Measurements from ENCODE around the gene BORCS6. TPM values are rescaled to one million over a fixed set of nuclear protein-coding genes. Genes with fewer than 3 reads are reported as not detected.

Gene BORCS6
- total and polyA plus RNA-seq, 9 of the 15 experiments (the other 6 are each of a cell fraction or from before 2014, with no cell fraction given), result 0.01 to 7.4 (median 2.3) TPM

GRCh38 chr17:8206536-8206935, 16.6 kb upstream of the BORCS6 start:
- in situ Hi-C loops (cut with MboI) (no loop called here), intact Hi-C loops (cut with micrococcal nuclease) (no loop called here)
- Histone ChIP-seq H4K20me1 (replicated peaks; ENCODE audit: control insufficient read depth, insufficient read depth, low read length) (no peaks in the 10 kb centered on the region), H3K4me3 (no peak overlapping the region), H3K9ac (ENCODE audit: insufficient read depth in 1 of 2, low read depth in 2 of 2, low read length in 2 of 2) (no peak overlapping the region; a peak in 1 of 4 replicates), H3K9me1 (ENCODE audit: control insufficient read depth, insufficient read depth, low read length) (no peaks in the 10 kb centered on the region), H2AFZ (ENCODE audit: low read depth, low read length) (no peak overlapping the region), H3K79me2 (ENCODE audit: control insufficient read depth, insufficient read depth, low read length) (peaks cover 32% of the 10 kb centered on the region), H3K4me1 (replicated peaks in 1 of 2; ENCODE audit: control insufficient read depth in 2 of 2, insufficient read depth in 2 of 2, low read length in 2 of 2) (peaks cover 6 to 19% of the 10 kb centered on the region in 2 experiments; a peak in 4 of 5 replicates), H3K27ac (ENCODE audit: extremely low read depth, low read depth, low read length) (no peak overlapping the region), H3K9me3 (replicated peaks; ENCODE audit: control insufficient read depth, insufficient read depth, low read depth, low read length) (no peaks in the 10 kb centered on the region), H3K36me3 (ENCODE audit: control insufficient read depth, insufficient read depth, low read length) (peaks cover 50% of the 10 kb centered on the region), H3K27me3 (ENCODE audit: control insufficient read depth in 2 of 2, insufficient read depth in 2 of 2, low read length in 2 of 2) (no peaks in the 10 kb centered on the region), H3K4me2 (ENCODE audit: insufficient read depth, low read length) (no peak overlapping the region)
- 100% methylated on average over 5 of the region's 12 CpGs for WGBS (ENCODE audit: insufficient coverage, low coverage, missing lambda C conversion rate)
- no peak for DNase-seq (ENCODE audit: extremely low read depth in 1 of 4, low spot score in 3 of 4)
- ChIA-PET POLR2A (interaction anchor here (1.0 to 1.3 kb wide), 3 partner anchors 12 to 33 kb away, joined by 3 to 5 read pairs (median 3); partner anchors contain the start of gene BORCS6), CTCF (ENCODE audit: low intra/inter-chr PET ratio) (no interaction called here)
- ATAC-seq, result no peak
- no peak for FAIRE-seq
- no TSS peak for BruUV-seq (replicated peaks)
- no peak for TF ChIP-seq SIN3B (IDR thresholded peaks at IDR 0.05; ENCODE audit: low read depth)
- no peak for TF ChIP-seq SMARCA5 (IDR thresholded peaks at IDR 0.05)
- no peak for TF ChIP-seq MEIS2 (IDR thresholded peaks at IDR 0.05; ENCODE audit: partially characterized antibody)
- TF ChIP-seq ZMIZ1 (IDR thresholded peaks at IDR 0.05; ENCODE audit: low read depth in 2 of 2, low read length in 2 of 2), result no peak
- no peak for TF ChIP-seq WHSC1 (IDR thresholded peaks at IDR 0.05; ENCODE audit: low read length)
- no peak for TF ChIP-seq MCM5 (IDR thresholded peaks at IDR 0.05; ENCODE audit: low read depth)
- TF ChIP-seq, protein P1, sequence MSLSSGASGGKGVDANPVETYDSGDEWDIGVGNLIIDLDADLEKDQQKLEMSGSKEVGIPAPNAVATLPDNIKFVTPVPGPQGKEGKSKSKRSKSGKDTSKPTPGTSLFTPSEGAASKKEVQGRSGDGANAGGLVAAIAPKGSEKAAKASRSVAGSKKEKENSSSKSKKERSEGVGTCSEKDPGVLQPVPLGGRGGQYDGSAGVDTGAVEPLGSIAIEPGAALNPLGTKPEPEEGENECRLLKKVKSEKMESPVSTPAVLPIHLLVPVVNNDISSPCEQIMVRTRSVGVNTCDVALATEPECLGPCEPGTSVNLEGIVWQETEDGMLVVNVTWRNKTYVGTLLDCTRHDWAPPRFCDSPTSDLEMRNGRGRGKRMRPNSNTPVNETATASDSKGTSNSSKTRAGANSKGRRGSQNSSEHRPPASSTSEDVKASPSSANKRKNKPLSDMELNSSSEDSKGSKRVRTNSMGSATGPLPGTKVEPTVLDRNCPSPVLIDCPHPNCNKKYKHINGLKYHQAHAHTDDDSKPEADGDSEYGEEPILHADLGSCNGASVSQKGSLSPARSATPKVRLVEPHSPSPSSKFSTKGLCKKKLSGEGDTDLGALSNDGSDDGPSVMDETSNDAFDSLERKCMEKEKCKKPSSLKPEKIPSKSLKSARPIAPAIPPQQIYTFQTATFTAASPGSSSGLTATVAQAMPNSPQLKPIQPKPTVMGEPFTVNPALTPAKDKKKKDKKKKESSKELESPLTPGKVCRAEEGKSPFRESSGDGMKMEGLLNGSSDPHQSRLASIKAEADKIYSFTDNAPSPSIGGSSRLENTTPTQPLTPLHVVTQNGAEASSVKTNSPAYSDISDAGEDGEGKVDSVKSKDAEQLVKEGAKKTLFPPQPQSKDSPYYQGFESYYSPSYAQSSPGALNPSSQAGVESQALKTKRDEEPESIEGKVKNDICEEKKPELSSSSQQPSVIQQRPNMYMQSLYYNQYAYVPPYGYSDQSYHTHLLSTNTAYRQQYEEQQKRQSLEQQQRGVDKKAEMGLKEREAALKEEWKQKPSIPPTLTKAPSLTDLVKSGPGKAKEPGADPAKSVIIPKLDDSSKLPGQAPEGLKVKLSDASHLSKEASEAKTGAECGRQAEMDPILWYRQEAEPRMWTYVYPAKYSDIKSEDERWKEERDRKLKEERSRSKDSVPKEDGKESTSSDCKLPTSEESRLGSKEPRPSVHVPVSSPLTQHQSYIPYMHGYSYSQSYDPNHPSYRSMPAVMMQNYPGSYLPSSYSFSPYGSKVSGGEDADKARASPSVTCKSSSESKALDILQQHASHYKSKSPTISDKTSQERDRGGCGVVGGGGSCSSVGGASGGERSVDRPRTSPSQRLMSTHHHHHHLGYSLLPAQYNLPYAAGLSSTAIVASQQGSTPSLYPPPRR (CRISPR knock-in tag; IDR thresholded peaks at IDR 0.05; ENCODE audit: borderline replicate concordance), result no peak
- TF ChIP-seq FOXJ3 (CRISPR knock-in tag; IDR thresholded peaks at IDR 0.05), result no peak
- no peak for TF ChIP-seq ZNF561 (CRISPR knock-in tag; conservative IDR thresholded peaks at IDR 0.05)
- no peak for TF ChIP-seq EP400 (IDR thresholded peaks at IDR 0.05)
- TF ChIP-seq THRA (IDR thresholded peaks at IDR 0.05), result no peak
- TF ChIP-seq ZNF766 (CRISPR knock-in tag; conservative IDR thresholded peaks at IDR 0.05), result no peak
- TF ChIP-seq MBD2 (IDR thresholded peaks at IDR 0.05; ENCODE audit: borderline replicate concordance, low read depth), result no peak
- no peak for TF ChIP-seq SMC3 (conservative IDR thresholded peaks at IDR 0.05; ENCODE audit: insufficient read depth, low read depth, low read length)
- TF ChIP-seq CBX1 (IDR thresholded peaks at IDR 0.05; ENCODE audit: low read depth), result no peak
